HG03280 (cell line): ENCODE measurements around the gene COL4A5.
"Not testable (repeated sequence)": the region's sequence is repeated elsewhere in the genome, so short reads cannot be mapped to it uniquely, and the experiment has no call there.

ENCODE experiments used
- ATAC-seq: cut with Tn5 transposase; IDR thresholded peaks from one replicate; pipeline ENCODE4 v1.9.1; 2021; ENCODE audit warnings: mild to moderate bottlenecking, moderate library complexity; ENCODE audit not compliant: unreplicated experiment

Gene COL4A5

GRCh38 chrX:108453841-108454240 lies 14.2 kb downstream of the COL4A5 start:
- no peak for ATAC-seq

DNA sequence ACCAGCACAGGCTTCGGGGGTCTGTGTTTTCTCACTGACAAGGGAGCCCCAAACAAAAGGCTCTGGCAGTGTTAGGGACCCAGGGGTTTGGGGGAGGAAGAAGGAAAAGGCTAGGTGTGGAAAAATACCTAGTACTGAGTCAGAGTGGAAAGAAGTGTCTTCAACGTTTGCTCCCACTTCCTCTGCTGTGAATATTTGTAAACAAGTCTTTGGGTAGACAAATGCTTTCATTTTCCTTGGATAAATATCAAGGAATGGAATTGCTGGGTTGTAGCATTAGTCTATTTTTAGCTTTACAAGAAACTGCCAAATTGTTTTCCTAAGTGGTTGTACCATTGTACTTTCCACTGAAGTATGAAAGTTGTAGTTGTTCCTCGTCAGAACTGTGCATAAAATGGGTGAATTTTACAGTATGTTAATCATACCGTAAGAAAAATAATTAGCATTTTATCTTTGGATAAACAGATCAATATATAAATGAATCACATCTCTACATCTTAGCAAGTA lies 17.4 kb downstream of the COL4A5 start:
- ATAC-seq = no peak

GRCh38 chrX:108464604-108465003 lies 25.0 kb downstream of the COL4A5 start:
- ATAC-seq = no peak

- no peak for ATAC-seq
These were observed 28.8 kb downstream of the COL4A5 start for GRCh38 chrX:108468486-108468885.

GRCh38 chrX:108473979-108474378 lies 34.3 kb downstream of the COL4A5 start:
- ATAC-seq = no peak

DNA sequence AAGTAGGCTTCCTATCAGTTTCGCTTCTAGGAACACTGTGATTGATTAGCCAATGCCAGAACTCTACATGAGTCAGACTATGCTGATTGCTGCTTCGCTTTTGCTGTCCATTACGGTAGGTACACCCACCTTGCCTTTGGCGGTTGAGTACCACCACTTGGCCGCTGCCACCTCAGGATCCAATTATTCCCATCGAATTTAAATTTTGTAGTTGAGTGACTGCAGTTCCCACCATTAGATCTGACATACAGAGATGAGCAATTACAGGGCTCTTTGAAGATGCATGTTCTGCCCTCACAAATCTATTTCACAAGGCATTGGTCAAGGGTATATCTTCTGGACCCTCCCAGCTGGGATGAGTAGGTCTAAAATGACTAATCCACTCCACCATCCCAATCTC lies 41.9 kb downstream of the COL4A5 start:
- ATAC-seq = not testable (repeated sequence)

GRCh38 chrX:108484251-108484650 lies 44.6 kb downstream of the COL4A5 start:
- ATAC-seq = no peak

- no peak for ATAC-seq
These were observed 46.3 kb downstream of the COL4A5 start for GRCh38 chrX:108485960-108486359.

DNA sequence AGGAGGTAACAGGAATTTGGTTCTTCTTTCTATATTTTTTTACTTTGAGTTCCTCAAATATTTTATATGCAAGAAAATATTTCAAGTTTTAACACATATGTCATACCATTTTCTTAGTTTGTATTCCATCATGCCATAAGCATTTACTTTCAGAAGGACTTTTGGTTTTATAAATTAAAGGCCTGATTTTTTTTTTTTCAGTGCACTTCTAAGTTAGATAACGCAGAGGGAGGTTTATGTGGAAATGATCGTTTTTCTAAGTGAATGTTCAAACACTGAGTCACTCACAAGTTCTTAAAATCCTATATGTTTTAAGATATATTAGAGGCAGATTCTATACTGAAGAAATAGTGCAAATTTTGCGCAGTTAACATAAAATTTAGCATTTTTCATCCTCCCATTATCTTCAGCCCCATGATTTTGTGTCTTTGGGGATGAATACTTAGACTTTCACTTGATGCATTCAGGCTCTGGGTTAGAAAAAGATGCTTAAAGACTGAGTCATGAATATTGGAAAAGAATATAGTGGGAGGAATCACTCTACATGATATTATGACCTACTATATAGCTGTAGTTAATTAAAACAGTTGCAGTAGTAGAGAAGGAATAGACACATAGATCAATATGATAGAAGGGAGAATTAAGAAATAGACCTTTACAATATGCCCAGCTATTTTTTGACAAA lies 54.9 kb downstream of the COL4A5 start:
- ATAC-seq = no peak

- ATAC-seq = no peak
These were observed 72.1 kb downstream of the COL4A5 start for GRCh38 chrX:108511721-108512120.

DNA sequence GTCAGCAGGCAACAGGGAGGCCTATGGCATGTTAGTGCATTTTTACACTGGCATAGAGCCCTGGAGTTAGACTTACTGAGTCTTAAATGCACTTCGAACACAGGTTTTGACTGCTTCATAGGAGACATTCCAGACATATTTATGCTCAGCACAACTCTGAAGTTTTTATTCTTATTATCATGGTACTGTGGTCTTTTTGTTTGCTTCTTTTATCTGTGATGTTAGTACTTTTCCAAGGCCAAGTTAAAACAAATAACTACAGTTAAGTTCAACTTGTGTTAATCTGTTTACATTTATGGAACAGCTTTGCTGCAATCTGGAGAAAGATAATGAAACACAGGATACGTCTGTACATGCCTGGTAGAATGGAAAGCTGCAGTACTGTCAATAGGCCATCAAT lies 76.5 kb downstream of the COL4A5 start:
- no peak for ATAC-seq

- no peak for ATAC-seq
These were observed 88.1 kb downstream of the COL4A5 start for GRCh38 chrX:108527724-108528123.

DNA sequence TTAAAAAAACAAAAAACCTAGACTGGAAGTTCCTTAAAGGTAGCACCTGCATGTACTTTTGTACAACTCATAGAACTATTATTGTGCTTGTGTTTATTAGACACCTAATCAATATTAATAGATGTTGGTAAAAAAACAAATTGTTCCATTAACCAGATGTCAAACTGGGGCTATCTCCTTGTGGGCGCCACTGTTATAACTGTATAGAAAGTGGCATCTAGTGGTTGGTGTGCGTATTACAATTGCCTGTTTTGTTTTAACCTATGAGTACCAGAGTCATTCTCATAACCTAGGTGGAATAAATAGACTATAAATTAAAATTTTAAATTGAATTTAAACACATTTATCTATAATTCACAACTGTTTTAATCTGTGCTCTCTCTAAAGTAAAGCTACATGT lies 97.4 kb downstream of the COL4A5 start:
- peak; percentile 82 for ATAC-seq

DNA sequence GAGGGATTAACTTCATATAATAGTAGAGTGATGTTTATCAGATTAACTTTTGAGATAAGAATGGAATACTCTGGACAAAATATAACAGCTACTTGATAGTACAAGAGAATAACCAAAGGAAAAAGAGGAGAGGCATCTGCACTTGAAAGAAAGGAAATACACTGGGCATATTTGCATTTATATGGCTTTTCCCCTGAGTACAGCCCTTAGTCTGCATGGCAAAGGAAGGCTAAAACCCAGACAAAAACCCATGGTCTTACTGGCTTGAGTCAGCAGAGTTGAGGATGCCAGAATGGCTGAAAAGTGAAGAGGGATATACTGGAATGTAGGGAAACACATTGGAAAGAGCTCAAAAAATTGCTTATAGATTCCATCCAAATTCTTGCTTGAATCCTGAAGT lies 101.6 kb downstream of the COL4A5 start:
- no peak for ATAC-seq

DNA sequence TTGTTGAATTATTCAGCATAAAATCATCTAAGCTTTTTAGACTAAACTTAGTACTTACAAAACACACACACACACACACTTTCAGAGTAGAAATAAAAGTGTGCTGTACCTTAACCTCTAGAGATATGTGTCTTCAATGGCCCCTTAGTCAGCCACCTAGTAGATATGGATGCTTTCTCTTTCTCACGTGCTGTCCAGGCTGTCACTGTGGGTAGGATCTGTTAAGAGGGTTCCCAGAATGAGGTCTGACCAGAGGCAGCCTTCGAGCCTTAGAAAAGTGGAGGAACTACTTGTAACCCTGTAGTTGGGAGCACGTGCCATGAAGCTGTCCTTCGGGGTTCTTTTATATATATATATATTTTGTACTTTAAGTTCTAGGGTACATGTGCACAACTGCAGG lies 117.9 kb downstream of the COL4A5 start:
- no peak for ATAC-seq

- ATAC-seq = no peak
These were observed 118.6 kb downstream of the COL4A5 start for GRCh38 chrX:108558217-108558616.

GRCh38 chrX:108573136-108573535 lies 133.5 kb downstream of the COL4A5 start:
- no peak for ATAC-seq

- no peak for ATAC-seq
These were observed 142.5 kb downstream of the COL4A5 start for GRCh38 chrX:108582151-108582550.

- no peak for ATAC-seq
These were observed 145.1 kb downstream of the COL4A5 start for GRCh38 chrX:108584617-108585211.

DNA sequence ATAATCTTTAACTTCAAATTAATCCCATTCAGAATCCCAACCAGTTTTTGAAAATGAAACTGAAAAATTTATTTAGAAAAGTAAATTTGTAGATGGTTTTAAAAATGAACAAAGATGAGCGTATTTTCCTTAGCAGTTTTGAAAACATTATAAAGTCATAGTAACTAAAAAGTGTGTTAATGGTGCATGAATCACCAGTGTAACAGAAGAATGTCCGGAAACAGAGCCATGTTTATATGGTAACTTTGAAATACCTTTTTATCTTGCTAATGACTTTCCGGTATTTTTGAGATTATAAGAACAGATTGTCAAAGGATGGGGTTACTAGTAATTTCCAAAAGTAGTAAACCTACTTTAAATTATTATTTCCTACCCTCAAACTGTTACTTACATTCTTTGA lies 150.9 kb downstream of the COL4A5 start:
- ATAC-seq = no peak

DNA sequence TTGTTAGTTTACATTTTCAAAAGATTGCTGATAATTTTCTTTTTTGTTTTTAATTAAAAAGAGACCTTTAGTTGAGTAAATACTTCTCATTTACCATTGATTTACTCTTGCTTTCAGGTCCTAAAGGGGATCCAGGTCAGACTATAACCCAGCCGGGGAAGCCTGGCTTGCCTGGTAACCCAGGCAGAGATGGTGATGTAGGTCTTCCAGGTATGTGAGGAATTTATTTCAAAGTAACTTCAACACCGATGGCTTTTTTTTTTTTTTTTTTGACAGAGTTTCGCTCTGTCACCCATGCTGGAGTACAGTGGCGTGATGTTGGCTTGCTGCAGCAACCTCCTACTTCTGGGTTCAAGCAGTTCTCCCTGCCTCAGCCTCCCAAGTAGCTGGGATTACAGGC lies 161.6 kb downstream of the COL4A5 start:
- ATAC-seq = no peak

GRCh38 chrX:108610141-108610540 lies 170.5 kb downstream of the COL4A5 start:
- ATAC-seq = no peak

DNA sequence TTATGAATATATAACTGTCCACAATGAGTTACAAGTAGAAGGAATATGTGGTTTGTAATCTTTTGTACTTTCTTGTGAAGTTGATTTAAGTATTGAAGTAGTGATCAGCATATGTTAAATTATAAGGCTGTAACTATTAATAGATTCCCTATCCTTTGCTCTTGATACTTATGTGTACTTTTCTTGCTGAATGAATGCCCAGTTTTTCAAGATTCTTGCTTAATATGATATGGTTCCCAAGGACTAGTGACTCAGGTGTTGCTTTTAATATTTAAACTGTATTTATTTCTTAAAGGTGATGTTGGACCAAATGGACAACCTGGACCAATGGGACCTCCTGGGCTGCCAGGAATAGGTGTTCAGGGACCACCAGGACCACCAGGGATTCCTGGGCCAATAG lies 175.0 kb downstream of the COL4A5 start:
- no peak for ATAC-seq
